ENCODE measurements around the gene CRB2.
A peak's percentile ranks its signal among the peaks of the same experiment; 100 is the strongest.
"Not testable (repeated sequence)": the region's sequence is repeated elsewhere in the genome, so short reads cannot be mapped to it uniquely, and the experiment has no call there.

Gene CRB2

DNA sequence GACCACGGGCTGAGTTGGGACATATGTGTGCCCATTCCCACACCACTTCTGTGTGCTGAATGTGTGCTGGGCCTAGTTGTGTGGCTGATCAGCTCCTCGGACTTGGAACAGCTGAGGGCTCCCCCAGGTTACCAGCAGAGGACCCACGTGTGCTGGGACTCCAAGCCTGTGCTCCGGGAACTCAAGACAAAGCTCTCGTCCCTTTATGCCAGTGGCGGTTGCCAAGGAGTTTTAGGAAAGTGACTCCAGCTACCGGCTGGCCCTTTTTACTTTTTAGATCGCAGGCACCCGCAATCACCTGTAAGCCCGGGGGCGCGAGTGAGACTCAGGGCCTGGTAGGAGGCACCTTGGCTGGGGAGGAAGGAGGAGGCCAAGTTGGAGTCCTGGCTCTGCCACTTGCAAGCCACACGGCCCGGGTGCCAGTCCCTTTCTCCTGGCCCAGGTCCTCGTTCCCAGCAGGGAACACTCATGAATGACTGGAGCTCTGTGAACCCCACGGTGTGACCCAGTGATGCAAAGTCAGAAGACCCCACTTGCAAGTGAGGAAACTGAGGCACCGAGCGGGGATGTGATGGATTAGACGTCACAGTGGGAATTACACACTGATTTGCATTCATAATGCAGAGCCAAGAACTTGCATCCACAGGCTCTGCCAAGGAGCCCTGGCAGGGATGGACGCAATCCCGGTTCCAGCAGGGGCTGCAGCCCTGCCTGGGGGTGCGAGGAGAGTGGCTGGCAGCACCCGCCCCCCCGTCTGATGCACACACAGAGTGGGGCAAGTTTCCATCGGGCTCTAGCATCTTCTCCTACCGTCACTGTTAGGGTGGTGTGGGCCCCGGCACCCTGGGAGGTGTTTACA, 26.9 kb downstream of the CRB2 start:
- no peak for DNase-seq (ENCODE audit: low read depth)

DNA sequence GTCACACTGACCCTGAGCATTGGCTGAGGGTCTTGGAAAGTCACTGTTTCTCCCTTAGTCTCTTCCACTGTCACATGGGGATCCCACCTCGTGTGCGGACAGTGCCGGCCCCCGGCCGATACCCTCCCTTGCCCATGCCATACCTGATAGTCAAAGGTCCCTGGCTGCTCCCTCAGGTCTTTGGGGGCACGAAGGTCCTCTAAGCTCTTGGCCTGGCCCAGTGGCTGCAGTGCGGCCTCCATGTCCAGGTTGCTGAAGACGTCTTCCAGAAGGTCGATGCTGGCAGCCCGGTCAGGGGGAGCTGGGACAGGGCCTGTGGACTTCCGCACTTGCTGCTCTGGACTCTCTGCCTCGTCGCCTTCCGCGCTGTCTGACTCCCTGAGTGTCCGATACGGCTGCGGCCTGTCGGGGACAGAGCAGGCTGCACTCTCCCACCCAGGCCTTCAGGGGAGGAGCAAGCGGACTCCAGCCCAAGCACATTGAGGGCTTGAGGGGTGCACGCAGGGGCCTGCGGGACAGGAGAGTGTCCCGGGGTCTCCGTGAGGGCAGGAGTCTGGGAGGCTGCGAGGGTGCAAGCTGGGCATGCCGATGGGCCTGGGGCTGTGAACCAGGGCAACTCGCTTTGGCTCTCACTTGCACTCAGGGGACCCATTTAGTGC, 27.6 kb downstream of the CRB2 start:
- DNase-seq (ENCODE audit: low read depth): no peak

DNA sequence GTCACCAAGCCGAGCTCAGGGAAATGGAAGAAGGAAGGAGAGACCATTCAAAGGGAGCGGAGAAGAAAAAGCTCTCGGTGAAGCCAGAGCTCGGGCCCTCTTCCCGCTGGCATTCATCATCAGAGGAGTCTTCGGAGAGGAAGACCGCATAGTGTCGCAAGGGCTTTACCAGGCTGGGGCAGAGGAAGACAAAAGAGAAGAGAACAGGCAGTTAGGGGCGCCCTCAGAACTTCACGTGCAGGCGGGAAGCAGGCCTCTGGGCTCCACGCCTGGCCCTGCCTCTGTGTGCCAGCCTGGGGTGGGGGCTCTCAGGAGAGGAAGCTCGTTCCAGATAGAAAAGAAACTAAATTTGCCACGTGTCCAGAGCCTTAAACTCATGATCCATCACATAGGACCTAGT, 31.7 kb downstream of the CRB2 start:
- DNase-seq (ENCODE audit: low read depth): no peak

DNA sequence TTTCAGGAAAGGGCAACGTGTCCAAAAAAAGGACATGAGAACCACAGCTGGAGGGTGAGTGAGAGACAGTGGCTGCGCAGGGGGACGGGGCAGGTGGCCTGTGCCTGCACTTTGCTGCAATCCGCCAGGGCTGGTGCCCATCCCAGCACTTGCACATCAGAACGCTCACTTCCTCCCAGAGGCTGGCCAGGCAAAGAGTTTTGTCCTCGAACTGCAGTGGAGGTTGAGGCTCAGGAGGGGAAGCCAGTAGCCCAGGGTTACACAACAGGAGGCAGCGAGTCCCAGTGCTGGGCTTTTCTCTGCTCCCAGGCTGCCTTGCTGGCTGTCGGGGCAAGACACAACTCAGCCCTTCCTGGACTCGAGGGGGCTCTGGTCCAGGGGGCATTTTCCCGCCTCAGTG, 33.1 kb downstream of the CRB2 start:
- DNase-seq (ENCODE audit: low read depth): no peak

DNA sequence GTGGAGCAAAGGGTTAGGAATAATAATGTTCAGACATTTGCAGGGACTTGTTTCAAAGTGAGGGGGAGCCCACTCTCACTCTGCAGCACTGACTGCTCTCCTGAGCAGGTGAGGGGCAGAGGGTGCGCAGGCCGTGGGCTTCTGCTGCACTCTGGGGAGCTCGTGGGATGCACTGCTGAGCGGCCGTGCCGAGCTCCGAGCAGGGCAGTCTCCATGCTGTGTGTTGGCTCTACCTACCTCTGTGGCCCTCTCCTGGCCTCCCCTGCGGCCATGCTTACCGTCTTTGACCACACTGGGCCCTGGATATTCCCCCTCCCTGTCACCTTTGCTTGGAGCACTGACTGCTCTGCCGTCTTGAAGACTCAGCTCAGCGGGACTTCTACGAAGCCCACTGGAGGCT, 33.7 kb downstream of the CRB2 start:
- no peak for DNase-seq (ENCODE audit: low read depth)

DNA sequence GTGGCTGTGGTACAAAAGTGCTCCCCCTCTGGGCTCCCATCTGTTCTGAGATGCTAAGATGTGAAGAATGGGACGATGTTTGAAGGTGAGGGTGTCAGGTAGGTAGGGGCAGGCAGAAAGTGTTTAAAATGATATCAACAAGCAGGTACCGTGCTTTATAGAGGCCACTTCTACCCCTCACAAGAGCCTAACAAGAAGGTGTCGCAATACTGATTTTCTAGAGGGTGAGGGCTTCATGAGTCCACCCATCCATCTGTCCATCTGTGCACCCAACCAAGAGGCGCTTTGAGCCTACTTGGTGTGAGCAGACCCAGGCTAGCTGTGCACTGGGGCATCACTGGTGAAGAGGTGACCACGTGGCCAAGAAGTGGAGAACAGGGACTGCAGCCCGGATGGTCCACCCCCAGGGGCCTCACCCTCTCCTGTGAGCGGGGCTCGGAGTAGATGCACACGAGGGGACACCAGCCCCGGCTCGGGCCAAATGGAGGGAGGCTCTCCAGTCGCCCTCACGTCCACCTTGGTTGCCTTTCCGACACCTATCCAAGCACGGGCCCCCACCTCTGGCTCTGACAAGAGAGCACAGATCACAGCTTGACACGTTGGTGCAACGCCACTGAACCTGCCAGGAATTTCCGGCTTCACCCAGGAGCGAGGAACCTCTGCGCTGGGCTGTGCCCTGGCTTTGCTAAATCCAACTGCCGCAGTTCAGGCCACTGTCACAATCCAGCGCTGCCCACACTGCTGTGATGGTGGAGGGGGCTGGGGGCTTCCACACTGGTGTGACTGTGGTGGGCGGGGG, 34.5 kb downstream of the CRB2 start:
- DNase-seq (ENCODE audit: low read depth): no peak

DNA sequence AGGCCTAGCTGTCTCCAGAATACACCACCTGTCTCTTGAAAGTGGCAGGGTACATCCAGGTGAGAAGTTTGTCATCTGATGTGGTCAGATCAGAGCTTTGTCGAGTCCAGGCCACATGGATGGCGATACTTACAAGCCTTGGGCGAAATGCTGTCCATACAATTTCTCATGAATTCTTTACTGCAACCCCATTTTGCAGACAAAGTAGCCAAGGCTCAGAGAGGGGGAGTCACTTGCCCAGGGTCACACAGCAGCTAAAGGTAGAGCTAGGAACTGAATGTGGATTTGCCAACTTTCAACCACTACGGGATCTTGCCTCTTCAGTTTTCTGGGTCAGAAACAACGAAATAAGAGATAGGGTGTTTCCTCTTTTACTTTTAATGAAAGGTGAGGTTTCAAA, 35.2 kb downstream of the CRB2 start:
- DNase-seq (ENCODE audit: low read depth): no peak

DNA sequence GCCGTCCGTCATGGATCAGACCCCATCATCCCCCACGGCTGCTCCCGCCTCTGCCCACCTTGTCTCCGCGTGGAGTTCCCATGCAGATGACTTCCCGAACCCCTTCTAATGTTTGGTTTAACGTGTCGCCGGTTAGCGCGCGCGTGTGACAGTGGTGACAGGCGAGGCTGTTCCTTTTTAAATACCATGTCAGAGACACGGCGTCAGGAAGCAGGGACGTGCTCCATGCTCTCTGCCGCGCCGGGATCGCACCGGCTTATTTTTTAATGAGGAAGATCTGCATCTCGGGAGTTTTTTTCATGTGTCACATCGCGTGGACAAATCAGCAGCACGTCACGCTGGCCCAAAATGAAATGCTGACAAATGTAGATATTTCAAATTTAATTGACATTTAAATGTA, 35.9 kb downstream of the CRB2 start:
- DNase-seq (ENCODE audit: low read depth): no peak

DNA sequence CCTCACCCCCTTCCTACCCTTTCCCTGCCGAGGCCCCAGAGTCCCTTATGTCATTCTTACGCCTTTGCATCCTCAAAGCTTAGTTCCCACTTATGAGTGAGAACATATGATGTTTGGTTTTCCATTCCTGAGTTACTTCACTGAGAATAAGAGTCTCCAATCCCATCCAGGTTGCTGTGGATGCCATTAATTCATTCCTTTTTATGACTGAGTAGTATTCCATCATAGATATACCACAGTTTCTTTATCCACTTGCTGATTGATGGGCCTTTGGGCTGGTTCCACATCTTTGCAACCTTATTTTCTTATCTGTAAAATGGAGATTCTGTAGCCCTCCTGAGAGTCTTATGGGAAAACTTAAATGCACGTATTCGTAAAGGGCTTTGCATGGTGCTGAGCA, 36.8 kb downstream of the CRB2 start:
- DNase-seq (ENCODE audit: low read depth): no peak

DNA sequence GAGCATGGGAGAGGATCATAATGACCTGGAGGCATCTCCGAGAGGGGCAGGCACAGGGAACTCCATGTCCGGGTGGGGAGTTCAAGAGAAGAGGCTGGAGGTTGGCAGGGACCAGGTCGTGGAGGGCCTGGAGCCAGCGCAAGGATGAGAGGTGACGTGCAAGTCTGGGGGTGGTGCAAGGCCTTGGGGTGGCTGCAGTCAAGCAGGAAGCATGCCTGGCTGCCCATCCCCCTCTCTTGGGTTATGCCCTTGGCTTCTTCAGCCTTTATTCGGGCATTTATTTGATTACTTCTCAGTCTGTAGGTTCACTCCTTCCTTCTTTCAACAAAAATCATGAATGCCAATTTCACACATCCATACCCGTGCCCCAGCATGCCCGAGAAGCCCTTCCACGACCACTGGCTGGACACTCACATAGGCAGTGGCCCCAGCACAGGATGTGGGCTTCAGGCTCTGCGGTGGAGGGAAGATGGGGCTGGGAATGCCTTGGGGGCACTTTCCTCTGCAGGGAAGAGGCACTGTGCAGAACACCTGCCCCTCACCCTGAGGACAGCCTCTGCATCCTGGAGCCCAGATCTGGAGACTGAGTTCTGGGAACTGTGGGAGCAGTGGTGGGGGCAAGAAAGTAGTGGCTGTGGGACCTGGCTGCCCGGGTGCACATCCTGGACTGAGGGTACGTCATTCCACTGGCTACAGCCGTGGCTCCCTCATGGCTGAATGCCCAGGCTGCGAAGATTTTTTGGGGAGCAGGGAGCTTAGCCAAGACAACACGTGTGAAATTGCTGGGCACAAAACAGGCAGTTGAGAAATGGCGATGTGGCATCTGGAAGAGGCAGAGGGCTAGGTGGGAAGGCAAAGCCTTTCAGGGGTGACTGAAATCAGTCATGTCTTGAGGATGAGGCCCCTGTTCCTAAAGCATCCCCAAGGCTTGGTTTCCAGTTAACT, 38.6 kb downstream of the CRB2 start:
- no peak for DNase-seq (ENCODE audit: low read depth)

DNA sequence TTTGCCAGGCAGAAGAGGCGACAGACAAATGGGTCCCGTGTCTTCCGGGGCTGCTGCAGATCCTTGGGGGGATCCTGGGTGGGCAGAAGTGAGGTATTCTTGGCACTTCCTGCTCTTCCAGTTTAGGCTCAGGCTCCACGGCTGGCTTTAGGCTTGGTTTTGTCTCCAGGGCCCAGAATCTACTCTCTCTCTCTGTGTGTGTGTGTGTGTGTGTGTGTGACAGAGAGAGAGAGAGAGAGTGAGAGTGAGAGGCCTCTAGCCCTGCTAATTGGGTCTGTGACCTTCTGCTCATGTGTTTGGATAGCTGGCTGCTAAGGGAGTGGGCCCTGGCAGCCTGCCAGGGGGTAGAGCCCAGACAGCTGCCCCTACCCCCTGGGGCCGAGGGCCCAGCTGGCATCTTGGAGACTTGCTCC, 39.3 kb downstream of the CRB2 start:
- DNase-seq (ENCODE audit: low read depth): no peak

DNA sequence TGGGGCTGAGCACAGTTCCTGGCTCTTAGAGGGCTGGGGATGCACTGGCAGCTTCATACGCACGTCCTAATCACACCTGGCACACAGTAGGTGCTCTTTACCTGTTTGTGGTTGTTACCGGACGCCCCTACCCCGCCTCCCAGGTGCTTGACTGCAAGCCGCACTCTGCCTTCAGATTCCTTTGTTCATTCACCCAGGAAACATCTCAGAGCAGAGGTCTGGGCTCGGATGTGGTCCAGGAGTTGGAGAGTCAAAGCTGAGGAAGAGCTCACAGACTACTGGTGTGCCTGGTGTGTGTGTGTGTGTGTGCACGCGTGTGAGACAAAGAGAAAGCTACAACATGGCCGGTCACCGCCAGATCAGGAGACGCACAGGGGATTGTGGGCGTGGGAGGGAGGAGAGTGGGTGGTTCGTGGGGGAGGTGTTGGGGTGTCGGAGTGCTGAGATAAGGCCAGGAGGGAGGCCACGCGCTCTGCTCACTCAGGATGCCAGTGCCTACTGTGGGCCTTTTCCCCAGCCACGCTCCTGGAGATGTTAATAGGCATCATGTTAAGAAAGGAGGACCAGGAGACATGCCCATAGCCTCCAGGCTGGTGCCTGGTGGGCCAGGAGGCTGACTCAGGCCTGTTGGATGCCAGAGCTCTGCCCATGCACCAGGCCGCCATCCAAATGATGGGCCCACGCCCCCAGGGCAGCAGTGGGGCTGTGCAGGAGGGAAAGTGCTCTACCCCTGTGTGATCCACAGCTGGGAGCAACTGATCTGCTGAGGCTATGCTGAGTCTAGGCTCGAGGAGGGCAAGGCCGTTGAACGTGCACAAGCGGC, 39.9 kb downstream of the CRB2 start:
- DNase-seq (ENCODE audit: low read depth): no peak

DNA sequence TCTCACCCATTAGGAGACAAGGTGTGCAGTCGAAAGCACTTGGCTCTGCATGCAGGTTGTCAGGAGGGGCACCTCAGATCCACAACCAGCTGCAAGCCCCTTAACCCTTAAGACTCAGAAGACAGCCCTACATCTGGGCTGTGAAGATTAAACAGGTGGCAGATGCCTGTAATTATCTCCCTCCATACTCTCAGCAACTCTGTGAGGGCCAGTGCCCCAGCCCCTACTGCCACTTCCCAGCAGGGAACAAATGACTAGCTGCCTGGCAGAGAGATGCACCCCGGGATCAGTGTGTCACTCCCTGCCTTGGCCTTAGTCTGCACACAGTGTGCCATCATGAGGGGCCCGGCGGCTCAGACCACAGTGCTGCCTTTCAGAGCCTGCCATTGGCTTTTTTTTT, 42.0 kb downstream of the CRB2 start:
- no peak for DNase-seq (ENCODE audit: low read depth)

DNA sequence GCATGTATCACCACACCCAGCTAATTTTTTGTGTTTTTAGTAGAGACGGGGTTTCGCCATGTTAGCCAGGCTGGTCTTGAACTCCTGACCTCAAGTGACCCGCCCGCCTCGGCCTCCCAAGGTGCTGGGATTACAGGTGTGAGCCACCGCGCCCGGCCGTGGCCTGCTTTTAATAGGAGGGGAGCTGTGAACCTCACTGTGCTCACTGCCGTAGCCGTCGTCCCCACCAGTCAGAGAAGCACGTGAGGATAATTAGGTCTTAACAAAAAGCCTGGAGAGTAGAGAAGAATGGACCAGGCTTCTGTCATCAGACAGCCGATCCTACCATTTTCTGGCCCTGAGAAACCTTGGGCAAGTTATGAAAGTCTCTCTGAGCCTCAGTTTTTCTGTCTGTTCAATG, 42.9 kb downstream of the CRB2 start:
- DNase-seq (ENCODE audit: low read depth): not testable (repeated sequence)

DNA sequence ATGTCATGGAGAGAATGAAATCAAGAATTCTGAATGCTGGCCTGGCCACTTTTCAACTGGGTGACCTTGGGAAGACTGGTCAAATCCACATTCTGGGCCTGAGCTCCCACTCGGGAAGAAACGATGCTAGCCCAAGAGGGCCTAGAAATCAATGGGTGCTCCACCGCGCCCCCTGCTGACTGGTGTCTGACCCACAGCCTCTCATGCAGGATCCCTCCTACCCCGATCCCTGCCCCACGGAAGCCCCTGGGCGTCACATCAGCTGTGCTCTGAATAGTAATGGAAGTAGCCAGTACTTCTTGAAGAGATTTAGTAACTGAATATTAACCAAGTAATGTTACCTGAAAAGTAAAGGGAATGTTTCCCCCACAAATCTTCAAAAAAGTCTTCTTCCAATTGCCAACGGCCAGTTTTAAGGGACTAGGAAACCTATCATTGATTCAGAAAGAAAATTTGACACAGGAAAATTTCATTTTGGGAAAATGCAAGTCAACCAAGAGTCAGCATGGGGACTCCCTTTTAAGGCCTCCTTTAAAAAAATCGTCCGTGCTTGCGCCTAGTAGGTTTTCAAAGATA, 43.9 kb downstream of the CRB2 start:
- peak; percentile 6 for DNase-seq (ENCODE audit: low read depth)

DNA sequence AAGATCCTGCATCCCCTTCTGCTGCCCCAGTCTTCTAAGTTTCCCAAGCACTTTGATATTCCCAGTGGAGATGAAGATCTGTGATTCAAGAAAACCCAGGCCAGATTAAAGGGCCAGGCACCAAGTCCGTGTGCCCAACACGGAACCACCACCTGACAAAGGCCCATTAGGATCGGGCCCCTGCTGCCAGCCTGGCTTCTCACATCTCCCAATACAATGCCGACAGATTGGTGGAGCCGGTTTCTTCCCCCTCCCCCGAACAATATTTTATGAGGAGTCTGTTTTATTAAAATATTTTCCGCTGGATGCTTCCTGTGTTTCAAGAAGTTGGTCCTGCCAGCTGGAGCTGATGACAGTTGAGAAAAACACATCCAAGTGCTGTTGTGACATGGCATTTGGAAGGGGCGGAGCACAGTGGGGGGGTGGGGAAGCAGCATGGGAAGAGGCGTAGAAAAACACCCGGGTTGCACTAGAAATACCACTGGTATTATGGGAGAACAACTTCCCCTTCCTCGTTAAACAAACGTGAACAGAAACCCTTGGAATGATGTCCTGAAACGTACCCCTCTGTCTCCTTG, 45.0 kb downstream of the CRB2 start:
- no peak for DNase-seq (ENCODE audit: low read depth)

DNA sequence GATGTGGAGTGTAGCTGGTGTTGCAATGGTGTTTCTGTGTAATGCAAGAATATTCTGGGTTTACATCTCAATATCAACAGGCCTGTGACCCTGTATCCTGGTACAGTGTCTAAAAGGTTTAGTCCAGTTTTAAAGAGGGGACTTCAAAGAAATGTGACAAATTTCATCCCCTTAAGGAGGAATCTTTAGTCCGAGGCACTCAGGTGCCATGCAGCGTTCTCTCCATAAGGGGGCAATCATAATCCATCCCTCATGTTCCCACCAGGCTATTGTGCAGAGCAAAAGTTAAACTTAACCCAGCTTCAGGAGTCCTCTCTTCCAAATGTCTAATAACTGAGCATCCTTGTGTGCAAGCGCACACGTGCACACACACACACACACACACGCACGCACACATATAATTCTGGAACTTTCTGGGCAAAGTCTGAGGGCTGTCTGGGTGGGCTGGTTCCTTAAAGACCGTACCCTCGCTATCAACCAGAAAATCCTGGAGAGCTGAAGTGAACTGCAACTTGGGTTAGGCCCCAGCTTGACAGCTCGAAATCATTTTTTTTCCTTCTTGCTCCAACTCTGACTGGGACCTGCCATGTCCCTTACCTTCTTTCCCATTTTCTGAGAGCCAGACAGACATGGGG, 46.0 kb downstream of the CRB2 start:
- DNase-seq (ENCODE audit: low read depth): no peak

DNA sequence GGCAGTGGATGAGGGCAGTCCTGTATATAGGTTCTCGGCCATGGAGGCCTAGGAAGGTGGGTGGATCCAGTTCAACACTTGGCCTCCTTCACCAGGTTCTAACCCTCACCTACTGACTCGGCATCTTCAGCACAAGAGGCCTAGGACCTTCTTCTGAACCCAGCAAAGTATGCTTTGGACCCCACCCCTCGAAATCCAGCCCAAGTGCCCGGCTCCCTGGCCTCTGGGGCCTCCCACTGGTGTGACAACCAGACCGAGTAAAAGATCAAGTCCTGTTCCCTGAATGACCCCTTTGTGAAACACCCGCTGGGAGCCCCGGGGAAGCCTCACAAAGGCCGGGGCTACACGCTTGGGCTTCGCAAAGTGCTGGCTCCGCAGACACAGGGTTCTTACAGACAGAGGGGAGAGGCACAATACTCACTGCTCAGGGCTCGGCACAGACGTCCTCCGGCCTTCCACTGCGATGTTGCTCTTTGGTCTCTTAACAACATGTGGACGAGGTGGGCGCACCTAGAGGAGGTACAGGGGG, 47.0 kb downstream of the CRB2 start:
- no peak for DNase-seq (ENCODE audit: low read depth)

DNA sequence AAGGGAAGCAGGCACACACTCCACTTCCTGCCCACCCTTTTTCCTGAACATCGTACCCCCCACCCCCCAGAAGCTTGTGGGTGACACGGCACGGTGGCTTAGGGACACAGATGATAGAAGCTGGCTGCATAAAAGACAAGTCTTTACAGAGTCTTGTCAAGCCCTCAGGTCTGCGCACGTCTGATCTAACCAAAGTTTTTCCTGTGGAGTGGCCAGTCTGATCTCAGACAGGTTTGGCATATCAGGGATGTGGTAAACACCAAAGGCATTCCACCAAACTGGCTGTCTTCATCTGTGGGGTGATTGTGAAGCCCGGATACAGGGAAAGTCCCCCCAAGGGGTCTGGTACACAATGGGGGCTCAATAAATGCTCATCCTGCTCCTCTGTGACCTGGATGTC, 50.0 kb downstream of the CRB2 start:
- no peak for DNase-seq (ENCODE audit: low read depth)

Data from stimulated activated CD8-positive, alpha-beta memory T cell treated with anti-CD3 and anti-CD28 coated beads, Interleukin-4, amount 100 ng/mL, for 24 hours (primary cell).